ENCODE data around the gene AIFM3. TPM values are rescaled to one million over a fixed set of nuclear protein-coding genes. Genes with fewer than 3 reads are reported as not detected.

AIFM3 gene
- total and polyA plus RNA-seq, 2 of the 13 experiments (the other 11 are each of a cell fraction or from before 2014, with no cell fraction given), result 9.0 to 15.3 TPM

DNA sequence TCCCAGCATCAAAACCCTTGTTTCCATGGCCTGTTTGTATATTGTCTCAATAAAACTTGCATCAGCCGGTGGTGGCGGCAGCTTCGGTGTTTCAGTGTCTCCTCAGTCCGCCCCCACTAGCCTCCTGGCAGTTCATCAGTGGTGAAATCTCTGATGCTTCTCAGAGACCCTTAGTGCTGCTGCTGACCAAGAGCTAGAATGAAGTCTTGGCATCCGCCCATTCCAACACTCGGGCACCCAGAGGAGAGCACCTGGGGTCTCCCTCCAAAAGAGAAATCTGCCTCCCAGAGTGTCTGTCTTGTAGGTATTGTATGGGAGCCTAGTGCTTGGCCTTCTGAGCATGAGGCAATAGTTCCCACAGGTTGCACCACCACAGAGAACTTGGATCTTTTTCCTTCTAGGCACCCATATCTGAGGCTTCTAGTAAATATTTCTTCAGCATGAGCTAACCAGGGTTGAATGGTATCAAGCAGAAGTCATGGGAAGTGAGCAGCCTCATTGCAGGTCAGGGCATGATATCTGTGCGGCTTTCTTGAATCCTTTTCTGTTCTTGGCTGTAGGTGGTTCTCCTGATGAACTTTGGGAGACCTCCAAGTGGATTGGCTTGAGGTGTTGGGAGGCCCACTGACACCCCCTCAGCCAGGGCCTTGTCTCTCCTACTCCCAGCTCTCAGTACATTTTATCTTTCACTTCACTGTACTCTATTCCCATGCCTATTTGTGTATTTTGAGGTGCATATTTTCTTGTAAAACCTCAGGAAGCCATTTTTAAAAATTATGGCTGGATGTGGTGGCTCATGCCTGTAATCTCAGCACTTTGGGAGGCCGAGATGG, 13.2 kb upstream of the AIFM3 start (continued):
- TF ChIP-seq, protein P1, sequence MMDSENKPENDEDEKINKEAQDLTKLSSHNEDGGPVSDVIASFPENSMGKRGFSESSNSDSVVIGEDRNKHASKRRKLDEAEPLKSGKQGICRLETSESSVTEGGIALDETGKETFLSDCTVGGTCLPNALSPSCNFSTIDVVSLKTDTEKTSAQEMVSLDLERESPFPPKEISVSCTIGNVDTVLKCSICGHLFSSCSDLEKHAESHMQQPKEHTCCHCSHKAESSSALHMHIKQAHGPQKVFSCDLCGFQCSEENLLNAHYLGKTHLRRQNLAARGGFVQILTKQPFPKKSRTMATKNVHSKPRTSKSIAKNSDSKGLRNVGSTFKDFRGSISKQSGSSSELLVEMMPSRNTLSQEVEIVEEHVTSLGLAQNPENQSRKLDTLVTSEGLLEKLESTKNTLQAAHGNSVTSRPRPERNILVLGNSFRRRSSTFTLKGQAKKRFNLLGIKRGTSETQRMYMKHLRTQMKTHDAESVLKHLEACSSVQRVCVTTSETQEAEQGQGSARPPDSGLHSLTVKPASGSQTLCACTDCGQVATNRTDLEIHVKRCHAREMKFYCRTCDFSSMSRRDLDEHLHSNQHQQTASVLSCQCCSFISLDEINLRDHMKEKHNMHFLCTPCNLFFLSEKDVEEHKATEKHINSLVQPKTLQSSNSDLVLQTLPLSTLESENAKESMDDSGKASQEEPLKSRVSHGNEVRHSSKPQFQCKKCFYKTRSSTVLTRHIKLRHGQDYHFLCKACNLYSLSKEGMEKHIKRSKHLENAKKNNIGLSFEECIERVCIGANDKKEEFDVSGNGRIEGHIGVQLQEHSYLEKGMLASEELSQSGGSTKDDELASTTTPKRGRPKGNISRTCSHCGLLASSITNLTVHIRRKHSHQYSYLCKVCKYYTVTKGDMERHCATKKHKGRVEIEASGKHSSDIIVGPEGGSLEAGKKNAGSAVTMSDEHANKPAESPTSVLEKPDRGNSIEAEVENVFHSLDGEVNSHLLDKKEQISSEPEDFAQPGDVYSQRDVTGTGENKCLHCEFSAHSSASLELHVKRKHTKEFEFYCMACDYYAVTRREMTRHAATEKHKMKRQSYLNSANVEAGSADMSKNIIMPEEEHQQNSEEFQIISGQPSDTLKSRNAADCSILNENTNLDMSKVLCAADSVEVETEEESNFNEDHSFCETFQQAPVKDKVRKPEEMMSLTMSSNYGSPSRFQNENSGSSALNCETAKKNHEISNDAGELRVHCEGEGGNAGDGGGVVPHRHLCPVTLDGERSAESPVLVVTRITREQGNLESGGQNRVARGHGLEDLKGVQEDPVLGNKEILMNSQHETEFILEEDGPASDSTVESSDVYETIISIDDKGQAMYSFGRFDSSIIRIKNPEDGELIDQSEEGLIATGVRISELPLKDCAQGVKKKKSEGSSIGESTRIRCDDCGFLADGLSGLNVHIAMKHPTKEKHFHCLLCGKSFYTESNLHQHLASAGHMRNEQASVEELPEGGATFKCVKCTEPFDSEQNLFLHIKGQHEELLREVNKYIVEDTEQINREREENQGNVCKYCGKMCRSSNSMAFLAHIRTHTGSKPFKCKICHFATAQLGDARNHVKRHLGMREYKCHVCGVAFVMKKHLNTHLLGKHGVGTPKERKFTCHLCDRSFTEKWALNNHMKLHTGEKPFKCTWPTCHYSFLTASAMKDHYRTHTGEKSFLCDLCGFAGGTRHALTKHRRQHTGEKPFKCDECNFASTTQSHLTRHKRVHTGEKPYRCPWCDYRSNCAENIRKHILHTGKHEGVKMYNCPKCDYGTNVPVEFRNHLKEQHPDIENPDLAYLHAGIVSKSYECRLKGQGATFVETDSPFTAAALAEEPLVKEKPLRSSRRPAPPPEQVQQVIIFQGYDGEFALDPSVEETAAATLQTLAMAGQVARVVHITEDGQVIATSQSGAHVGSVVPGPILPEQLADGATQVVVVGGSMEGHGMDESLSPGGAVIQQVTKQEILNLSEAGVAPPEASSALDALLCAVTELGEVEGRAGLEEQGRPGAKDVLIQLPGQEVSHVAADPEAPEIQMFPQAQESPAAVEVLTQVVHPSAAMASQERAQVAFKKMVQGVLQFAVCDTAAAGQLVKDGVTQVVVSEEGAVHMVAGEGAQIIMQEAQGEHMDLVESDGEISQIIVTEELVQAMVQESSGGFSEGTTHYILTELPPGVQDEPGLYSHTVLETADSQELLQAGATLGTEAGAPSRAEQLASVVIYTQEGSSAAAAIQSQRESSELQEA (CRISPR knock-in tag; IDR thresholded peaks at IDR 0.05; ENCODE audit: not compliant biosample characterization), result no peak
- TF ChIP-seq ZBTB34 (CRISPR knock-in tag; IDR thresholded peaks at IDR 0.05) (no peak), ZFYVE20 (CRISPR knock-in tag; IDR thresholded peaks at IDR 0.05; ENCODE audit: borderline replicate concordance, low read depth) (no peak), SNAPC2 (CRISPR knock-in tag; IDR thresholded peaks at IDR 0.05) (no peak), RELA (CRISPR knock-in tag; IDR thresholded peaks at IDR 0.05) (no peak), ZNF800 (CRISPR knock-in tag; IDR thresholded peaks at IDR 0.05) (peak; percentile 38; the same call in 1 of the 2 replicates), PAWR (CRISPR knock-in tag; IDR thresholded peaks at IDR 0.05; ENCODE audit: borderline replicate concordance) (no peak), ZNF136 (CRISPR knock-in tag; IDR thresholded peaks at IDR 0.05; ENCODE audit: low read depth) (no peak), ZNF282 (IDR thresholded peaks at IDR 0.05; ENCODE audit: partially characterized antibody) (no peak), SRSF1 (optimal IDR thresholded peaks at IDR 0.05; ENCODE audit: low read depth, low read length) (no peak), ZGPAT (CRISPR knock-in tag; IDR thresholded peaks at IDR 0.05) (no peak), HMGA1 (CRISPR knock-in tag; conservative IDR thresholded peaks at IDR 0.05) (no peak), MBNL3 (CRISPR knock-in tag; conservative IDR thresholded peaks at IDR 0.05) (no peak), ZBTB26 (CRISPR knock-in tag; IDR thresholded peaks at IDR 0.05; ENCODE audit: borderline replicate concordance) (no peak)
